OCI-LY7 (cell line): ENCODE data around the gene BICD1. TPM values are rescaled to one million over a fixed set of nuclear protein-coding genes. Genes with fewer than 3 reads are reported as not detected.
"Not testable (repeated sequence)": the region's sequence is repeated elsewhere in the genome, so short reads cannot be mapped to it uniquely, and the experiment has no call there.

Source experiments
- BruUV-seq: library from RNA; stranded (reverse); fragments of 400-500 nt; replicated peaks from 2 replicates; lab custom pipeline; 2021; lab: Mats Ljungman, UMichigan
- CTCF ChIA-PET: fragments of 300-600 bp; sonication (Branson Sonifier 250); formaldehyde crosslinking; loops from one replicate; lab custom pipeline; 2022; ENCODE audit warnings: antibody characterized with exemption; ENCODE audit not compliant: unreplicated experiment; lab: Charles Lee
- POLR2A ChIA-PET: fragments of 300-600 bp; sonication (Branson Sonifier 250); formaldehyde crosslinking; loops from one replicate; lab custom pipeline; 2022; ENCODE audit warnings: antibody characterized with exemption; lab: Charles Lee
- DNase-seq: peaks from one replicate; pipeline ENCODE4 v3.0.0-alpha.2; 2015; ENCODE audit warnings: low spot score
- H2AFZ ChIP-seq: fragments of 200-600 bp; sonication (generic), shearing (Covaris generic); 2 replicates; pipeline ENCODE4 v1.6.1; 2014; ENCODE audit warnings: mild to moderate bottlenecking, antibody characterized with exemption, low read length, moderate library complexity
- H3K27ac ChIP-seq: fragments of 200-600 bp; sonication (generic); 2 replicates; pipeline ENCODE4 v1.5.1; 2014; ENCODE audit warnings: mixed run types, low read depth, mild to moderate bottlenecking, moderate library complexity, low read length, inconsistent platforms; ENCODE audit not compliant: poor library complexity, severe bottlenecking
- H3K36me3 ChIP-seq: fragments of 200-600 bp; sonication (generic); 2 replicates; pipeline ENCODE4 v1.6.1; 2014; ENCODE audit warnings: mild to moderate bottlenecking, antibody characterized with exemption, low read length, moderate library complexity, mixed read lengths; ENCODE audit not compliant: insufficient read depth
- H3K4me1 ChIP-seq: fragments of 200-600 bp; sonication (generic); 2 replicates; pipeline ENCODE4 v1.5.1; 2014; ENCODE audit warnings: mild to moderate bottlenecking, low read length; ENCODE audit not compliant: insufficient read depth, poor library complexity, severe bottlenecking
- H3K4me2 ChIP-seq: fragments of 200-600 bp; sonication (generic); 2 replicates; pipeline ENCODE4 v1.6.1; 2014; ENCODE audit warnings: mild to moderate bottlenecking, low read length
- H3K4me3 ChIP-seq: fragments of 200-600 bp; sonication (generic); 2 replicates; pipeline ENCODE4 v1.5.1; 2014; ENCODE audit warnings: mild to moderate bottlenecking, low read depth, low read length; ENCODE audit not compliant: poor library complexity, severe bottlenecking
- H3K79me2 ChIP-seq: fragments of 200-600 bp; sonication (generic); 2 replicates; pipeline ENCODE4 v1.6.1; 2016; ENCODE audit warnings: low read depth, mild to moderate bottlenecking, low read length, moderate library complexity, mixed read lengths; ENCODE audit not compliant: insufficient read depth
- H3K9me2 ChIP-seq: fragments of 200-600 bp; sonication (generic); 2 replicates; pipeline ENCODE4 v1.6.1; 2016; ENCODE audit warnings: mild to moderate bottlenecking, low read length, mixed read lengths; ENCODE audit not compliant: insufficient read depth
- H3K9me3 ChIP-seq: fragments of 200-600 bp; sonication (generic); 2 replicates; pipeline ENCODE4 v1.6.1; 2014; ENCODE audit warnings: mild to moderate bottlenecking, mixed run types, low read length, mixed read lengths
- H4K20me1 ChIP-seq: fragments of 200-600 bp; sonication (generic); 2 replicates; pipeline ENCODE4 v1.6.1; 2014; ENCODE audit warnings: mild to moderate bottlenecking, antibody characterized with exemption, low read length, moderate library complexity, mixed read lengths; ENCODE audit not compliant: insufficient read depth
- EZH2phosphoT487 ChIP-seq: fragments of 200-600 bp; sonication (generic); IDR thresholded peaks from 2 replicates; pipeline ENCODE4 v1.6.1; 2018; ENCODE audit warnings: low read depth, borderline replicate concordance, mild to moderate bottlenecking, mixed run types, antibody characterized with exemption, low read length, moderate library complexity, mixed read lengths
- intact Hi-C: fragments of 100-400 bp; cut with micrococcal nuclease; formaldehyde crosslinking; loops from one replicate; pipeline ENCODE4 v1.10.0; 2022; ENCODE audit not compliant: unreplicated experiment
- total RNA-seq, 2 experiments: library from RNA; depleted of rRNA in 1 of 2; stranded (reverse); fragments of >200 nt in 1 of 2; shearing (Covaris generic) in 1 of 2; gene quantifications; 2 replicates each; pipeline ENCODE4 v1.2.3, GENCODE V29; 2014 to 2022
- TF ChIP-seq, protein P1 (sequence below): fragments of 200-600 bp; sonication (generic); conservative IDR thresholded peaks from 2 replicates; pipeline ENCODE4 v1.5.1; 2014; ENCODE audit warnings: mild to moderate bottlenecking, antibody characterized with exemption, low read length, moderate library complexity, mixed read lengths

Gene BICD1
- total RNA-seq, 2 experiments from 2014 or later, result 42.9 to 88.2 TPM

DNA sequence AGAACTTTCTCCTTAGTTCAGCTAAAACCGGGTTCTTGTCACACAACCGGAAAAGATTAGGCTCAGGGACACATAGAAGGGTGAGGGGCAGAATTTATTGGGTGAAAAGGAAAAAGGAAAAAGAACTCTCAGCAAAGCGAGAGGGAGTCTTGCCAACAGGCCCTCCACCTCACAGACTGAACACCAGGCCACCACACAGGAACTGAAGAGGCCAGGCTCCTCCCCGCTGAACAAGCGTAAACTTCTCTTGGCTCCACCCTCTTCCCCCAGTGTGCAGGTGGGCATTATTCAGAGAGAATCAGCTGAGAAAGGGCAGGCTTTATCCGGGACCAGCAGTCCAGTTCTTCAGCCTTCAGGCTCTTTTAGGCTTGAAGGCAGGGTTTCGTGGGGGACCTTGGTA lies 167.1 kb downstream of the BICD1 start:
- H3K4me3 ChIP-seq, result peak overlapping the region; percentile 50
- no TSS peak for BruUV-seq
- H2AFZ ChIP-seq, result no peak overlapping the region
- peak overlapping the region; percentile 97 for H3K27ac ChIP-seq
- POLR2A ChIA-PET, result interaction anchor here (0.9 to 5.5 kb wide), 9 partner anchors 8 to 139 kb away, joined by 3 to 31 read pairs (median 4); no protein-coding TSS in a partner anchor
- peaks cover 65% of the 10 kb centered on the region for H3K4me1 ChIP-seq
- CTCF ChIA-PET, result no interaction called here
- H4K20me1 ChIP-seq, result no peaks in the 10 kb centered on the region
- H3K9me3 ChIP-seq, result no peaks in the 10 kb centered on the region; the same call in 1 of the 2 replicates
- intact Hi-C loops, result loop anchor here (1.0 to 10.0 kb wide), 5 partner anchors 8 to 949 kb away; partner anchors contain the start of genes BICD1 and SINHCAF
- peak; percentile 92 for DNase-seq
- no peaks in the 10 kb centered on the region for H3K9me2 ChIP-seq
- peaks cover 19% of the 10 kb centered on the region for H3K36me3 ChIP-seq
- TF ChIP-seq, protein P1, sequence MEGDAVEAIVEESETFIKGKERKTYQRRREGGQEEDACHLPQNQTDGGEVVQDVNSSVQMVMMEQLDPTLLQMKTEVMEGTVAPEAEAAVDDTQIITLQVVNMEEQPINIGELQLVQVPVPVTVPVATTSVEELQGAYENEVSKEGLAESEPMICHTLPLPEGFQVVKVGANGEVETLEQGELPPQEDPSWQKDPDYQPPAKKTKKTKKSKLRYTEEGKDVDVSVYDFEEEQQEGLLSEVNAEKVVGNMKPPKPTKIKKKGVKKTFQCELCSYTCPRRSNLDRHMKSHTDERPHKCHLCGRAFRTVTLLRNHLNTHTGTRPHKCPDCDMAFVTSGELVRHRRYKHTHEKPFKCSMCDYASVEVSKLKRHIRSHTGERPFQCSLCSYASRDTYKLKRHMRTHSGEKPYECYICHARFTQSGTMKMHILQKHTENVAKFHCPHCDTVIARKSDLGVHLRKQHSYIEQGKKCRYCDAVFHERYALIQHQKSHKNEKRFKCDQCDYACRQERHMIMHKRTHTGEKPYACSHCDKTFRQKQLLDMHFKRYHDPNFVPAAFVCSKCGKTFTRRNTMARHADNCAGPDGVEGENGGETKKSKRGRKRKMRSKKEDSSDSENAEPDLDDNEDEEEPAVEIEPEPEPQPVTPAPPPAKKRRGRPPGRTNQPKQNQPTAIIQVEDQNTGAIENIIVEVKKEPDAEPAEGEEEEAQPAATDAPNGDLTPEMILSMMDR, result no peak
- TF ChIP-seq EZH2phosphoT487, result no peak
- H3K4me2 ChIP-seq, result peak overlapping the region; percentile 82
- peaks cover 36% of the 10 kb centered on the region for H3K79me2 ChIP-seq

DNA sequence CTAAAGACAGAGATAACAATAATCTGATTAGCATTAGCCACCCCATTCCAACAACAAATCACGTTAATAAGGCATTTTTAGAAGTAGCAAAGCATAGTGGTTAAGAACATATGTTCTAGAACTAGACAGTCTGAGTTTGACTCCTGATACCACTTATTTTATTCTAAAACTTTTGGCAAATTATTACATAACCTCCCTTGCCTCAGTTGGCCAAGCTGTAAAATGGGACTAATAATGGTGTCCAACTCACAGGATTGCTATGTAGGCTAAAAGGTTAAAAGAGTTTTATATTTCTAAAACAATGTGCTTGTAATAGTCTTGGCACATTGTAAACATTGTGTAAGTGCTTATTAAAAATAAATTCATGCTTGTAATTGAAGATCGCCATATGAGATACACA lies 168.0 kb downstream of the BICD1 start:
- H3K27ac ChIP-seq, result peak overlapping the region; percentile 97
- H2AFZ ChIP-seq, result no peak overlapping the region
- H3K9me3 ChIP-seq, result no peaks in the 10 kb centered on the region; the same call in 1 of the 2 replicates
- no peak for DNase-seq
- peak overlapping the region; percentile 82; the same call in 1 of the 2 replicates for H3K4me2 ChIP-seq
- POLR2A ChIA-PET, result interaction anchor here (0.6 to 5.5 kb wide), 8 partner anchors 9 to 637 kb away, joined by 3 to 31 read pairs (median 6); no protein-coding TSS in a partner anchor
- H4K20me1 ChIP-seq, result no peaks in the 10 kb centered on the region
- no peak overlapping the region for H3K4me3 ChIP-seq
- no peaks in the 10 kb centered on the region for H3K9me2 ChIP-seq
- intact Hi-C loops, result loop anchor here (10.0 kb wide), 1 partner anchor 950 kb away; the partner anchor contains the start of gene SINHCAF
- CTCF ChIA-PET, result no interaction called here
- no TSS peak for BruUV-seq
- H3K79me2 ChIP-seq, result peaks cover 27% of the 10 kb centered on the region
- peaks cover 10% of the 10 kb centered on the region for H3K36me3 ChIP-seq
- H3K4me1 ChIP-seq, result peaks cover 55% of the 10 kb centered on the region
- TF ChIP-seq EZH2phosphoT487, result no peak
- TF ChIP-seq, protein P1, result no peak

DNA sequence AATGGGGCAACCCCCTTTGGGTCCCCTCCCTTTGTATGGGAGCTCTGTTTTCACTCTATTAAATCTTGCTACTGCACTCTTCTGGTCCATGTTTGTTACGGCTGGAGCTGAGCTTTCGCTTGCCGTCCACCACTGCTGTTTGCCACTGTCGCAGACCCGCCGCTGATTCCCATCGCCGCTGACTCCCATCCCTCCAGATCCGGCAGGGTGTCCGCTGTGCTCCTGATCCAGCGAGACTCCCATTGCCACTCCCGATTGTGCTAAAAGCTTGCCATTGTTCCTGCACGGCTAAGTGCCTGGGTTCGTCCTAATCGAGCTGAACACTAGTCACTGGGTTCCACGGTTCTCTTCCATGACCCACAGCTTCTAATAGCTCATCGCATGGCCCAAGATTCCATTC lies 168.9 kb downstream of the BICD1 start:
- H3K79me2 ChIP-seq, result peaks cover 18% of the 10 kb centered on the region; the same call in 1 of the 2 replicates
- H3K4me1 ChIP-seq, result peaks cover 47% of the 10 kb centered on the region
- H3K36me3 ChIP-seq, BruUV-seq, H2AFZ ChIP-seq, H4K20me1 ChIP-seq, H3K9me3 ChIP-seq, DNase-seq, H3K27ac ChIP-seq, H3K9me2 ChIP-seq, H3K4me3 ChIP-seq, CTCF ChIA-PET, H3K4me2 ChIP-seq: not testable (repeated sequence)
- intact Hi-C loops, result loop anchor here (10.0 kb wide), 1 partner anchor 951 kb away; the partner anchor contains the start of gene SINHCAF
- POLR2A ChIA-PET, result interaction anchor here (0.5 to 5.5 kb wide), 8 partner anchors 10 to 590 kb away, joined by 3 to 31 read pairs (median 4); no protein-coding TSS in a partner anchor
